Gastroesophageal sphincter (tissue), 4 donors: Measurements from ENCODE around the gene DGKG. TPM values are rescaled to one million over a fixed set of nuclear protein-coding genes. Genes with fewer than 3 reads are reported as not detected.

ENCODE experiments used
- ATAC-seq: fragments of 150-250 bp; one replicate; pipeline ENCODE4 v1.9.1; 2016; ENCODE audit warnings: mild to moderate bottlenecking, moderate library complexity
- H3K27ac ChIP-seq, 4 donors: fragments of 200-600 bp; sonication (generic) in 3 of 4; 1 replicate in 3 of 4; 2 replicates in 1 of 4; pipeline ENCODE4 v1.5.1; 2016 to 2019
- H3K27me3 ChIP-seq: fragments of 200-600 bp; sonication (generic); one replicate; pipeline ENCODE4 v1.5.1; 2019
- H3K36me3 ChIP-seq, 2 donors: fragments of 200-600 bp; sonication (generic); one replicate each; pipeline ENCODE4 v1.5.1; 2019; ENCODE audit warnings: control low read depth in 1 of 2
- H3K4me1 ChIP-seq, 3 donors: fragments of 200-600 bp; sonication (generic); 1 replicate in 2 of 3; 2 replicates in 1 of 3; pipeline ENCODE4 v1.5.1; 2016 to 2019; ENCODE audit warnings: control low read depth in 2 of 3
- H3K4me3 ChIP-seq, 2 donors: fragments of 200-600 bp; sonication (generic); one replicate each; pipeline ENCODE4 v1.5.1; 2019; ENCODE audit warnings: mild to moderate bottlenecking in 1 of 2, moderate library complexity in 1 of 2
- H3K9me3 ChIP-seq, 3 donors: fragments of 200-600 bp; sonication (generic); one replicate each; pipeline ENCODE4 v1.5.1; 2017 to 2019; ENCODE audit warnings: control low read depth in 2 of 3
- EP300 ChIP-seq: sonication (generic); formaldehyde crosslinking; IDR thresholded peaks from one replicate; pipeline ENCODE4 v1.6.1; 2017; ENCODE audit warnings: antibody characterized with exemption, mild to moderate bottlenecking
- POLR2A ChIP-seq, 2 donors: fragments of 450-650 bp; IDR thresholded peaks; one replicate each; pipeline ENCODE4 v1.6.1; 2017; ENCODE audit warnings: antibody characterized with exemption in 2 of 2, mild to moderate bottlenecking in 2 of 2, moderate library complexity in 1 of 2
- POLR2AphosphoS5 ChIP-seq: sonication (generic); formaldehyde crosslinking; IDR thresholded peaks from one replicate; pipeline ENCODE4 v1.6.1; 2017; ENCODE audit warnings: antibody characterized with exemption
- WGBS, 2 donors: methylation state at CpG; one replicate each; pipeline ENCODE4 v1.1.5; 2018; ENCODE audit warnings: low coverage in 1 of 2; 5-methylcytosine and 5-hydroxymethylcytosine counted together
- total RNA-seq, 4 donors: library from RNA; depleted of rRNA; stranded (reverse); fragments of >200 nt; gene quantifications; one replicate each; pipeline ENCODE4 v1.1.0, GENCODE V29; 2016
- TF ChIP-seq, protein P1 (sequence below), 4 experiments: fragments of 200-600 bp in 2 of 4; fragments of 450-650 bp in 2 of 4; sonication (generic) in 1 of 4; IDR thresholded peaks; one replicate each; pipeline ENCODE4 v1.5.1; 2017 to 2019; ENCODE audit warnings: antibody characterized with exemption in 4 of 4, mild to moderate bottlenecking in 2 of 4, moderate library complexity in 2 of 4

The DGKG gene
- total RNA-seq, 4 donors from 2014 or later = 46.3 to 134 (median 90.4) TPM

GRCh38 chr3:186277268-186277909 lies 84.6 kb downstream of the DGKG start:
- 30 to 31% methylated on average over 2 to 10 of the region's 10 CpGs for WGBS, 2 donors

DNA sequence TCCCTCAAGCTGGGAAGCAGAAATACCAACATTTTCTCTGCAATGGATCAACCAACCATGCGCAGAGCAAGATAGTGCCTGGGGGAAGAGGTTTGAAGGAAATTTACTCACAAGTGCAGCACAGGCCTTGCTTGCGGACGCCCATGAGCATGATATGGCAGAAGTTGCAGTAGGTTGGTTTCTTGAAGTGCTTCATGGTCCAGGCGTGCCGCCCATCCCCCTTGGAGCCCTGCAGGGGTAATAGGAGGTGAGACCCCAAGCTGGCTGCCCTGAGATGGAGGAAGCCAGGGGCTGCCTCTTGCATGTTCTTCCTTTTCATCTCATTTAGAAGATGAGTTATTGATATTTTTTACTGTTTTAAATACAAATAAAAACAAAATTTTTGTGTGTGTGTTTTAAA lies 86.6 kb downstream of the DGKG start:
- TF ChIP-seq POLR2AphosphoS5 (no peak), EP300 (no peak), POLR2A (IDR thresholded peaks at IDR 0.05) (no peak)
- TF ChIP-seq, protein P1, sequence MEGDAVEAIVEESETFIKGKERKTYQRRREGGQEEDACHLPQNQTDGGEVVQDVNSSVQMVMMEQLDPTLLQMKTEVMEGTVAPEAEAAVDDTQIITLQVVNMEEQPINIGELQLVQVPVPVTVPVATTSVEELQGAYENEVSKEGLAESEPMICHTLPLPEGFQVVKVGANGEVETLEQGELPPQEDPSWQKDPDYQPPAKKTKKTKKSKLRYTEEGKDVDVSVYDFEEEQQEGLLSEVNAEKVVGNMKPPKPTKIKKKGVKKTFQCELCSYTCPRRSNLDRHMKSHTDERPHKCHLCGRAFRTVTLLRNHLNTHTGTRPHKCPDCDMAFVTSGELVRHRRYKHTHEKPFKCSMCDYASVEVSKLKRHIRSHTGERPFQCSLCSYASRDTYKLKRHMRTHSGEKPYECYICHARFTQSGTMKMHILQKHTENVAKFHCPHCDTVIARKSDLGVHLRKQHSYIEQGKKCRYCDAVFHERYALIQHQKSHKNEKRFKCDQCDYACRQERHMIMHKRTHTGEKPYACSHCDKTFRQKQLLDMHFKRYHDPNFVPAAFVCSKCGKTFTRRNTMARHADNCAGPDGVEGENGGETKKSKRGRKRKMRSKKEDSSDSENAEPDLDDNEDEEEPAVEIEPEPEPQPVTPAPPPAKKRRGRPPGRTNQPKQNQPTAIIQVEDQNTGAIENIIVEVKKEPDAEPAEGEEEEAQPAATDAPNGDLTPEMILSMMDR (IDR thresholded peaks at IDR 0.05) = no peak
- H3K9me3 ChIP-seq = no peaks in the 10 kb centered on the region
- H3K27me3 ChIP-seq = no peaks in the 10 kb centered on the region
- H3K27ac ChIP-seq = peak overlapping the region in 3 of 4 donors; percentile 38 to 44 (median 42)
- 86 to 100% methylated on average over 4 to 5 of the region's 5 CpGs for WGBS, 2 donors
- peaks cover 0 to 4% (median 0%) of the 10 kb centered on the region in 3 donors for H3K4me1 ChIP-seq
- no peak for ATAC-seq
- peaks cover 0 to 80% of the 10 kb centered on the region in 2 donors for H3K36me3 ChIP-seq
- no peak overlapping the region for H3K4me3 ChIP-seq

More at GRCh38 chr3:186277268-186277909, 84.6 kb downstream of the DGKG start:
- peaks cover 0 to 67% of the 10 kb centered on the region in 2 donors for H3K36me3 ChIP-seq
- peaks cover 5 to 24% (median 10%) of the 10 kb centered on the region in 3 donors for H3K4me1 ChIP-seq
- ATAC-seq = peak; percentile 70
- H3K27ac ChIP-seq = peak overlapping the region in 3 of 4 donors; percentile 44 to 66 (median 56)
- no peak overlapping the region for H3K4me3 ChIP-seq
- no peaks in the 10 kb centered on the region for H3K9me3 ChIP-seq
- H3K27me3 ChIP-seq = no peaks in the 10 kb centered on the region
- TF ChIP-seq, protein P1 (IDR thresholded peaks at IDR 0.05) = peak in 3 of 4 experiments; percentile 51 to 69 (median 53)
- no peak for TF ChIP-seq EP300

DNA sequence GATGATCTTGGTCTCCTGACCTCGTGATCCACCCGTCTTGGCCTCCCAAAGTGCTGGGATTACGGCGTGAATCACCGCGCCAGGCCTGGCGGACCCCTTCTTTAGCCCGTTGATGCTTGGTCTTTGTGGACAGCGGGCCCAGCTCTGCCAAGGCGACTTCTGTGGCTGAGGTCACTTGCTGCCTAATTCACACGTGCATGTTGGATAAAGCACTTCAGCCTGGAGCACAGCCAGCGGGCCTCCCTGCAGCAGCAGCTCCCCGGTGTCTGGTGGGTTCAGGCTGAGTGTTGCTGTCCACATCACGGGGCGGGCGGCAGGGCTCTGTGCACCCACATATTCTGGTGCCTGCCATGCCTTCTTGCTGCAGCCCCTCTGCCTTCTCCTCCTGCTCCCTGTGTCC lies 88.4 kb downstream of the DGKG start:
- Histone ChIP-seq H3K4me1 (peaks cover 0 to 4% (median 0%) of the 10 kb centered on the region in 3 donors), H3K27me3 (no peaks in the 10 kb centered on the region), H3K9me3 (no peaks in the 10 kb centered on the region), H3K36me3 (peaks cover 0 to 74% of the 10 kb centered on the region in 2 donors), H3K27ac (peak overlapping the region in 3 of 4 donors; percentile 3 to 42 (median 22)), H3K4me3 (no peak overlapping the region)
- TF ChIP-seq POLR2AphosphoS5 = no peak
- TF ChIP-seq EP300 = no peak
- TF ChIP-seq, protein P1 (IDR thresholded peaks at IDR 0.05) = no peak
- TF ChIP-seq POLR2A (IDR thresholded peaks at IDR 0.05) = no peak
- ATAC-seq = no peak
- 48 to 67% methylated on average over 2 to 4 of the region's 16 CpGs for WGBS, 2 donors

- peaks cover 0 to 3% (median 0%) of the 10 kb centered on the region in 3 donors for H3K4me1 ChIP-seq
- H3K36me3 ChIP-seq = peaks cover 0 to 73% of the 10 kb centered on the region in 2 donors
- 80 to 89% methylated on average over 2 of the region's 7 CpGs for WGBS, 2 donors
- H3K27ac ChIP-seq = peak overlapping the region in 3 of 4 donors; percentile 35 to 88 (median 66)
- no peak for TF ChIP-seq POLR2A (IDR thresholded peaks at IDR 0.05)
- TF ChIP-seq EP300 = no peak
- no peak for TF ChIP-seq POLR2AphosphoS5
- TF ChIP-seq, protein P1 (IDR thresholded peaks at IDR 0.05) = no peak
- no peaks in the 10 kb centered on the region for H3K27me3 ChIP-seq
- ATAC-seq = no peak
- H3K4me3 ChIP-seq = no peak overlapping the region
- H3K9me3 ChIP-seq = no peaks in the 10 kb centered on the region
Measured at GRCh38 chr3:186270701-186271100, 91.3 kb downstream of the DGKG start.
